ENCODE measurements around the gene GMCL2.

GMCL2 gene

GRCh38 chr5:178177569-178177968 lies 9.6 kb downstream of the GMCL2 start:
- DNase-seq (ENCODE audit: low read depth, low spot score), result no peak

DNA sequence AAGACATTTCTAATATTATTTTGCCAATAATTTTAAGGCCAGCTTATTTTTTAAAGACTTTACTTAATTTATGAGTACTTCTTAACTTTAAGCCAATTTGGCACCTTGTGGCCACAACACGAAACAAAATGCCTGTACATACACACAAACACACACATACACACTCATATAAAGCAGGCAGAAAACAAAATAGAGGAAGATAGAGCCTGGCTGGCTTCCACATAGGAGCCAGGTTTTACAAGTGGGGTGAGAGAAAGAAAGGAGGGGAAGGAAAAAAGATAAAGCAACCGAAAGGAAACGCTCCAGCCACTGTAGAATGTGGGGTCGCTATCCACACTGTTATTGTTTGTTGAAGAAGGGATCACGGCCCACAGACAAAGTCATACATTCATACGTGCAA lies 10.4 kb downstream of the GMCL2 start:
- H3K4me3 ChIP-seq (ENCODE audit: low read depth, low read length), result no peak overlapping the region
- DNase-seq (ENCODE audit: low read depth, low spot score), result no peak
- in situ Hi-C loops (cut with HindIII; ENCODE audit: low sequenced_read_pairs), result no loop called here
- no peak for TF ChIP-seq CTCF (IDR thresholded peaks at IDR 0.05; ENCODE audit: low read depth, low read length)

More at GRCh38 chr5:178177569-178177968, 9.6 kb downstream of the GMCL2 start:
- in situ Hi-C loops (cut with HindIII; ENCODE audit: low sequenced_read_pairs), result no loop called here
- no peak overlapping the region for H3K4me3 ChIP-seq (ENCODE audit: low read depth, low read length)
- TF ChIP-seq CTCF (IDR thresholded peaks at IDR 0.05; ENCODE audit: low read depth, low read length), result no peak

GRCh38 chr5:178174456-178174855 lies 12.7 kb downstream of the GMCL2 start:
- no peak for TF ChIP-seq CTCF (IDR thresholded peaks at IDR 0.05; ENCODE audit: low read depth, low read length)
- DNase-seq (ENCODE audit: low read depth, low spot score), result no peak
- in situ Hi-C loops (cut with HindIII; ENCODE audit: low sequenced_read_pairs), result no loop called here
- no peak overlapping the region for H3K4me3 ChIP-seq (ENCODE audit: low read depth, low read length)

DNA sequence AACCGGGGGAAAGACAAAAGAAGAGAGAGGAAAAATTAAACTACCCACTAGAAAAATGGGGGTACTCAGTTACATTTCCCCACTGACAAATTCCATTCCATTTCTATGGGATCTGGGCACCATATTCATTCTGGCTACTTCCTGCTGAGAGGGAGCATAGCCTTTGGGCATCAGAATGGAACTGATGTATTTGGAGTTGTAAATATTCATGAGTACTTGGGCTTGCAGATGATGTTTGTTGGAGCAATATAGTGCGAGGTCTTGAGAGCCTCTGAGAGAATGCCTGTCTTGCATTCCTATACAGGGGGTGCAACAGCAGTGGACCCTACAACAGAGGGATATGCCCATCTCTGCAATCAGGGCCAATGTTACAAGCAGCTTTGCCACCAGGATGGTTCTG lies 16.7 kb downstream of the GMCL2 start:
- in situ Hi-C loops (cut with HindIII; ENCODE audit: low sequenced_read_pairs), result no loop called here
- no peak overlapping the region for H3K4me3 ChIP-seq (ENCODE audit: low read depth, low read length)
- no peak for DNase-seq (ENCODE audit: low read depth, low spot score)
- no peak for TF ChIP-seq CTCF (IDR thresholded peaks at IDR 0.05; ENCODE audit: low read depth, low read length)

DNA sequence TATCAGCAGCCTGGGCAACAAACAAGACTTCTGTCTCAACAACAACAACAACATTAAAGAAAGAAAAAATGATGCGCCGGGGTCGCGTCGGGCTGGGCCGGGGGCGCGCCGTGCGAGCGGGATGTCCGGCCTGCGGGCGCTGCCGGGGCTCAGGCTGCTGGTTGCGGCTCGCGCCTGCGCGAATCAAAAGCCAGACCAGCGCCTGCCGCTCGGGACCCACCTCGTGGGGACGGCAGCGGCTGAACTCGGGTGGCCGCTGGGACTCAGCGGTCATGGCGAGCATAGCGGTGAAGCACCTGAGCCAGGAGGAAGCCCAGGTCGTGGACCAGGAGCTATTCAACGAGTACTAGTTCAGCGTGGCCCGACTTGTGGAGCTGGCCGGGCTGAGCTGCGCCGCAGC lies 21.6 kb downstream of the GMCL2 start:
- TF ChIP-seq CTCF (IDR thresholded peaks at IDR 0.05; ENCODE audit: low read depth, low read length), result no peak
- H3K4me3 ChIP-seq (ENCODE audit: low read depth, low read length), result no peak overlapping the region
- in situ Hi-C loops (cut with HindIII; ENCODE audit: low sequenced_read_pairs), result no loop called here
- DNase-seq (ENCODE audit: low read depth, low spot score), result no peak

- DNase-seq (ENCODE audit: low read depth, low spot score), result peak; percentile 61
- in situ Hi-C loops (cut with HindIII; ENCODE audit: low sequenced_read_pairs), result no loop called here
- TF ChIP-seq CTCF (IDR thresholded peaks at IDR 0.05; ENCODE audit: low read depth, low read length), result peak; percentile 100
- H3K4me3 ChIP-seq (ENCODE audit: low read depth, low read length), result peak overlapping the region; percentile 11
Measured at GRCh38 chr5:178163772-178164735, 23.1 kb downstream of the GMCL2 start.

All from astrocyte of the spinal cord (primary cell).